Measurements from ENCODE around the gene POC1A. TPM values are rescaled to one million over a fixed set of nuclear protein-coding genes. Genes with fewer than 3 reads are reported as not detected.

The POC1A gene
- total and polyA plus RNA-seq, 2 of the 4 experiments (the other 2 are of a cell fraction): 10.6 to 11.5 TPM

DNA sequence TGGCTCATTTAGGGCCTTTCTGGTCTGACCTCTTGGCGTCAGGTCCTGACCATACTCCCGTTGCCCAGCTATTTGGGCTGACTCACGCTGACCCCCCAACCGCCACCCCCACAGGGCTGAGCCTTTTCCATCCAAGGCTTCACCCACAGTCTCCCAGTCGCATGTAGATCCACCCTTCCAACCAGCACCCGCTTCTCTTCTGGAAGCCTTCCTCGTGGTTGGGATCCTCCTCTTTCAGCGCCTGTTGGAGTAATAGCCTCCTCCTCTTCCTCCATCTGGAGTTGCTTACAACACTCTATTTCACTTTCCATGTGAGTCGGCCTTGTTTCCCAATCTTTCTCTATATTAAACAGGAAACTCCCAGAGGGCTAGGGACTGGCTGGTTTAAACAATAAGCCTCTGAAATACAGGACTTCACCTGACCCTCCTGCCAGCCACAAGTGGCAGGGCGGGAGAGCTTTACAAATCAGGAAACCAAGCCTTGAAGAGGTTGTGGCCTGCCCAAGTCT is 41.7 kb upstream of the POC1A start:
- in situ Hi-C loops (cut with MboI; ENCODE audit: low sequenced_read_pairs): no loop called here
- ATAC-seq (ENCODE audit: low read depth): no peak

More for the DNA sequence above, 41.7 kb upstream of the POC1A start:
- Histone ChIP-seq H4K5ac (ENCODE audit: low read depth, low read length) (peak overlapping the region; percentile 92), H3K79me1 (ENCODE audit: low read depth in 1 of 2, low read length in 2 of 2) (peaks cover 12 to 34% of the 10 kb centered on the region in 2 experiments), H3K56ac (ENCODE audit: extremely low read depth, insufficient read depth, low read length) (no peak overlapping the region; the same call in 1 of the 2 replicates), H3K4ac (ENCODE audit: low read depth, low read length) (peak overlapping the region; percentile 84), H4K20me1 (ENCODE audit: insufficient read depth, low read length) (peaks cover 6% of the 10 kb centered on the region), H3K4me3 (ENCODE audit: insufficient read depth, low read depth, low read length) (no peak overlapping the region), H2AFZ (replicated peaks; ENCODE audit: low read length, poor library complexity) (peak overlapping the region; percentile 69), H2AK5ac (ENCODE audit: low read depth, low read length) (peak overlapping the region; percentile 20; the same call in 1 of the 2 replicates), H2BK20ac (ENCODE audit: low read depth, low read length) (peak overlapping the region; percentile 58; the same call in 1 of the 2 replicates), H3K4me1 (ENCODE audit: control insufficient read depth, insufficient read depth, low read length) (peaks cover 39% of the 10 kb centered on the region), H3K23ac (ENCODE audit: low read depth, low read length) (0 out of 2 replicates have a peak overlapping the region, but pooled peaks have one; percentile 24), H2BK120ac (ENCODE audit: low read depth, low read length) (peak overlapping the region; percentile 64; the same call in 1 of the 2 replicates), H4K91ac (ENCODE audit: insufficient read depth, low read depth, low read length) (no peak overlapping the region), H3K9me3 (ENCODE audit: control insufficient read depth, insufficient read depth, low read length) (no peaks in the 10 kb centered on the region), H3K18ac (ENCODE audit: low read depth, low read length) (peak overlapping the region; percentile 61), H2BK5ac (ENCODE audit: low read depth, low read length, poor library complexity, severe bottlenecking) (peak overlapping the region; percentile 6), H3K9me1 (ENCODE audit: insufficient read depth, low read length) (peaks cover 33% of the 10 kb centered on the region), H3K9ac (ENCODE audit: low read depth, low read length) (no peak overlapping the region), H3K27me3 (ENCODE audit: control insufficient read depth, insufficient read depth, low read length) (no peaks in the 10 kb centered on the region), H2BK15ac (ENCODE audit: low read depth, low read length) (peak overlapping the region; percentile 4; the same call in 1 of the 3 replicates), H3K14ac (replicated peaks; ENCODE audit: low read depth, low read length) (peak overlapping the region; percentile 74), H3K27ac (ENCODE audit: insufficient read depth, low read length) (peak overlapping the region; percentile 73), H3K36me3 (ENCODE audit: control insufficient read depth, insufficient read depth, low read length) (peaks cover 5% of the 10 kb centered on the region; the same call in 1 of the 2 replicates), H4K8ac (ENCODE audit: low read depth in 2 of 2, low read length in 2 of 2) (peak overlapping the region; percentile 71 to 84; a peak in 3 of 4 replicates), H2AK9ac (replicated peaks; ENCODE audit: low read depth, low read length, poor library complexity) (peak overlapping the region; percentile 65), H3K4me2 (ENCODE audit: low read depth, low read length) (0 out of 2 replicates have a peak overlapping the region, but pooled peaks have one; percentile 20)
- dilution Hi-C loops (cut with HindIII; ENCODE audit: low sequenced_read_pairs, unreplicated experiment): no loop called here
- no peak for TF ChIP-seq BHLHE40 (IDR thresholded peaks at IDR 0.05; ENCODE audit: low read depth, low read length)
- TF ChIP-seq, protein P1, sequence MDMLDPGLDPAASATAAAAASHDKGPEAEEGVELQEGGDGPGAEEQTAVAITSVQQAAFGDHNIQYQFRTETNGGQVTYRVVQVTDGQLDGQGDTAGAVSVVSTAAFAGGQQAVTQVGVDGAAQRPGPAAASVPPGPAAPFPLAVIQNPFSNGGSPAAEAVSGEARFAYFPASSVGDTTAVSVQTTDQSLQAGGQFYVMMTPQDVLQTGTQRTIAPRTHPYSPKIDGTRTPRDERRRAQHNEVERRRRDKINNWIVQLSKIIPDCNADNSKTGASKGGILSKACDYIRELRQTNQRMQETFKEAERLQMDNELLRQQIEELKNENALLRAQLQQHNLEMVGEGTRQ (IDR thresholded peaks at IDR 0.05; ENCODE audit: low read depth, low read length): no peak
- TF ChIP-seq, protein P2, sequence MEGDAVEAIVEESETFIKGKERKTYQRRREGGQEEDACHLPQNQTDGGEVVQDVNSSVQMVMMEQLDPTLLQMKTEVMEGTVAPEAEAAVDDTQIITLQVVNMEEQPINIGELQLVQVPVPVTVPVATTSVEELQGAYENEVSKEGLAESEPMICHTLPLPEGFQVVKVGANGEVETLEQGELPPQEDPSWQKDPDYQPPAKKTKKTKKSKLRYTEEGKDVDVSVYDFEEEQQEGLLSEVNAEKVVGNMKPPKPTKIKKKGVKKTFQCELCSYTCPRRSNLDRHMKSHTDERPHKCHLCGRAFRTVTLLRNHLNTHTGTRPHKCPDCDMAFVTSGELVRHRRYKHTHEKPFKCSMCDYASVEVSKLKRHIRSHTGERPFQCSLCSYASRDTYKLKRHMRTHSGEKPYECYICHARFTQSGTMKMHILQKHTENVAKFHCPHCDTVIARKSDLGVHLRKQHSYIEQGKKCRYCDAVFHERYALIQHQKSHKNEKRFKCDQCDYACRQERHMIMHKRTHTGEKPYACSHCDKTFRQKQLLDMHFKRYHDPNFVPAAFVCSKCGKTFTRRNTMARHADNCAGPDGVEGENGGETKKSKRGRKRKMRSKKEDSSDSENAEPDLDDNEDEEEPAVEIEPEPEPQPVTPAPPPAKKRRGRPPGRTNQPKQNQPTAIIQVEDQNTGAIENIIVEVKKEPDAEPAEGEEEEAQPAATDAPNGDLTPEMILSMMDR (conservative IDR thresholded peaks at IDR 0.05; ENCODE audit: low read depth, low read length): no peak
- TF ChIP-seq MAZ (IDR thresholded peaks at IDR 0.05; ENCODE audit: borderline replicate concordance, low read depth, low read length): no peak
- no peak for TF ChIP-seq NFE2L2 (IDR thresholded peaks at IDR 0.05; ENCODE audit: low read depth, low read length)
- TF ChIP-seq RAD21 (IDR thresholded peaks at IDR 0.05; ENCODE audit: low read length): no peak
- TF ChIP-seq RCOR1 (IDR thresholded peaks at IDR 0.05; ENCODE audit: insufficient replicate concordance, low read length): no peak
- peak; percentile 68 for TF ChIP-seq CEBPB (IDR thresholded peaks at IDR 0.05; ENCODE audit: low read depth, low read length)
- TF ChIP-seq RFX5 (IDR thresholded peaks at IDR 0.05; ENCODE audit: low read depth, low read length): no peak
- DNase-seq: peak; percentile 75
- CTCF ChIA-PET: no interaction called here
- POLR2A ChIA-PET (ENCODE audit: unreplicated experiment): no interaction called here
- intact Hi-C loops (cut with micrococcal nuclease): loop anchor here (2.0 to 5.0 kb wide), 3 partner anchors 44 to 253 kb away; partner anchors contain the start of genes PARP3, POC1A and RPL29
- BruUV-seq (replicated peaks): no TSS peak
- whole genome bisulfite sequencing, 2 experiments (ENCODE audit: extremely low coverage in 2 of 2, insufficient read length in 1 of 2): 84% methylated on average over 5 of the region's 10 CpGs; no CpG with 5 or more reads in 1 of the 2 experiments

All from IMR-90 (cell line).